Effector memory CD8-positive, alpha-beta T cell (primary cell): ENCODE data around the gene CALR.

Experiments
- ATAC-seq: fragments of 150-1000 bp; cut with Tn5 transposase; replicated peaks from 2 replicates; pipeline ENCODE4 v1.10.0; 2021; ENCODE audit warnings: mild to moderate bottlenecking, moderate library complexity
- DNase-seq, 3 experiments: peaks; one replicate each; pipeline ENCODE4 v3.0.0; 2021
- H3K27ac Mint-ChIP-seq, 2 donors: one replicate each; pipeline ENCODE4 v1.8.0; 2022; ENCODE audit warnings: mild to moderate bottlenecking in 2 of 2, mixed read lengths in 2 of 2, moderate library complexity in 2 of 2
- H3K27me3 Mint-ChIP-seq, 2 donors: one replicate each; pipeline ENCODE4 v1.8.0; 2022; ENCODE audit warnings: mixed read lengths in 2 of 2
- H3K36me3 Mint-ChIP-seq: one replicate; pipeline ENCODE4 v1.8.0; 2022; ENCODE audit warnings: mild to moderate bottlenecking, moderate library complexity, mixed read lengths; ENCODE audit not compliant: insufficient read depth
- H3K4me1 Mint-ChIP-seq, 2 donors: one replicate each; pipeline ENCODE4 v1.8.0; 2022; ENCODE audit warnings: low read depth in 2 of 2, mixed read lengths in 2 of 2
- H3K4me3 Mint-ChIP-seq, 2 donors: one replicate each; pipeline ENCODE4 v1.8.0; 2022; ENCODE audit warnings: mild to moderate bottlenecking in 2 of 2, mixed read lengths in 2 of 2, moderate library complexity in 2 of 2
- H3K9me3 Mint-ChIP-seq, 2 donors: one replicate each; pipeline ENCODE4 v1.8.0; 2022; ENCODE audit warnings: mixed read lengths in 2 of 2

Gene CALR

DNA sequence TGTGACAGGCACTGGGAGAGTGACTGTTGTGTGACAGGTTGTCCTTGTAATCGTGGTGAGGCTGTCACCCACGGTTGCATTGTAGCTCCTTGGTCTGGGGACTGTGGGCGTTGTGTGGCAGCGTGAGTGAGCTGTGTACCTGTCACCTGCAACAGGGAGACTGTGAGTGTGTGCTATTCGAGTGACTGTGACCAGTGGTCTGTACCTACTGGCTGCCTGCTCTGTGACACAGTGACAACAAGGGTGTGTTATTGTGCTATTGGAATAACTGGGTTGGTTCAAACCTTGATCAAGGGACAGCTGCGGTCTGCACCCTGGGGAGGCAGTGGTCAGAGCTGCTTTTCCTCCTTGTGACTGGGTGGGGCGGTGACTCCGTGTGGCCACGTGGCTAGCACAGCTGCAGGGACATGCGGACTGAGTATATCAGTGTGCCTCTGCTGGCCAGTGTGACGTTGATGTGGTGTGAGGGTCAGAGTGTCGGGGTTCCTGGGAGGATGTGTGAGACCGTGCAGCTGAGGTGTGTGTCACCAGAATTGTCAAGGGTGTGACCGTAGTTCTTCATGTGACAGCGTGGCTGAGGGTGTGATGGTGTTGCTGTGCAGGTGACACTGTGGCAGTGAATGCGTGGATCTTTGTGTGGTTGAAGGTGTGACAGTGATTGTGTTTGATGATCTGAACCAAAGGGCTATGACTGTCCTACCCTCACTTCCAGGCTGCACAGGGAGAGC, 46.8 kb downstream of the CALR start:
- ATAC-seq: peak; percentile 75
- Mint-ChIP-seq H3K27ac (peak overlapping the region in 1 of 2 donors; percentile 65), H3K27me3 (peaks cover 0 to 9% of the 10 kb centered on the region in 2 donors), H3K4me3 (peak overlapping the region in 1 of 2 donors; percentile 2), H3K9me3 (no peaks in the 10 kb centered on the region), H3K4me1 (peaks cover 9% of the 10 kb centered on the region in 2 donors), H3K36me3 (no peaks in the 10 kb centered on the region)
- peak; percentile 42 to 53 (median 46) for DNase-seq

GRCh38 chr19:12986726-12987125, 48.3 kb downstream of the CALR start:
- DNase-seq (no peak), ATAC-seq (no peak)
- Mint-ChIP-seq H3K36me3 (no peaks in the 10 kb centered on the region), H3K27me3 (peaks cover 0 to 9% of the 10 kb centered on the region in 2 donors), H3K9me3 (no peaks in the 10 kb centered on the region), H3K4me3 (no peak overlapping the region), H3K27ac (no peak overlapping the region), H3K4me1 (peaks cover 9% of the 10 kb centered on the region in 2 donors)

GRCh38 chr19:12987190-12987589, 48.8 kb downstream of the CALR start:
- no peaks in the 10 kb centered on the region for H3K9me3 Mint-ChIP-seq
- no peak for DNase-seq
- ATAC-seq: no peak
- H3K27ac Mint-ChIP-seq: no peak overlapping the region
- no peak overlapping the region for H3K4me3 Mint-ChIP-seq
- peaks cover 0 to 9% of the 10 kb centered on the region in 2 donors for H3K27me3 Mint-ChIP-seq
- no peaks in the 10 kb centered on the region for H3K36me3 Mint-ChIP-seq
- peaks cover 9% of the 10 kb centered on the region in 2 donors for H3K4me1 Mint-ChIP-seq

DNA sequence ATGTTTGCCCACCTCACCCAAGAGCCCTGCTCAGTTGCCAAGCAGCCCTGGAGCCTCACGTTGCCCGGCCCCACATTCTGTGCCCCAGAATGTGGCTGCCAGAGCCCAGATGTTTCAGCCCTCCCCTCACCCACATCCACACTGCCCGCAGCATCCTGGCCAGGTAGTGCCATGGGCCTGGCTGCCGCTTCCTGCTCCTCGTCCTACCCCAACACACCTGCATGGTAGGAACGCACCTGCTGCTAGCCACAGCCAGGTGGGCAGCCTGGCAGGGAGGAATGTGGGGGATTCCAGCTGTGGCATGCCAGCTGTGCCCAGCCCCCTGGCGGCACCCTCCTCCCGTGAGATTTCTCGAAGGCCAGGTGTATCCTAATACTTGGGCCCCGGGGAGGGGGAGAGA, 49.4 kb downstream of the CALR start:
- DNase-seq (no peak), ATAC-seq (no peak)
- H3K27me3 Mint-ChIP-seq: peaks cover 0 to 9% of the 10 kb centered on the region in 2 donors
- no peak overlapping the region for H3K27ac Mint-ChIP-seq
- H3K9me3 Mint-ChIP-seq: no peaks in the 10 kb centered on the region
- no peaks in the 10 kb centered on the region for H3K36me3 Mint-ChIP-seq
- no peak overlapping the region for H3K4me3 Mint-ChIP-seq
- H3K4me1 Mint-ChIP-seq: peaks cover 9% of the 10 kb centered on the region in 2 donors

GRCh38 chr19:12990431-12990830, 52.0 kb downstream of the CALR start:
- Mint-ChIP-seq H3K27me3 (peaks cover 0 to 26% of the 10 kb centered on the region in 2 donors), H3K9me3 (no peaks in the 10 kb centered on the region)

GRCh38 chr19:12990853-12991252, 52.4 kb downstream of the CALR start:
- H3K27me3 Mint-ChIP-seq: peaks cover 0 to 26% of the 10 kb centered on the region in 2 donors
- H3K4me1 Mint-ChIP-seq: peaks cover 5 to 7% of the 10 kb centered on the region in 2 donors
- DNase-seq (no peak), ATAC-seq (no peak)
- no peaks in the 10 kb centered on the region for H3K9me3 Mint-ChIP-seq
- H3K4me3 Mint-ChIP-seq: no peak overlapping the region
- peaks cover 10% of the 10 kb centered on the region for H3K36me3 Mint-ChIP-seq
- H3K27ac Mint-ChIP-seq: no peak overlapping the region

More at GRCh38 chr19:12990431-12990830, 52.0 kb downstream of the CALR start:
- peaks cover 8% of the 10 kb centered on the region for H3K36me3 Mint-ChIP-seq
- H3K27ac Mint-ChIP-seq: no peak overlapping the region
- H3K4me3 Mint-ChIP-seq: no peak overlapping the region
- ATAC-seq: no peak
- H3K4me1 Mint-ChIP-seq: peaks cover 8 to 9% of the 10 kb centered on the region in 2 donors
- DNase-seq: no peak

DNA sequence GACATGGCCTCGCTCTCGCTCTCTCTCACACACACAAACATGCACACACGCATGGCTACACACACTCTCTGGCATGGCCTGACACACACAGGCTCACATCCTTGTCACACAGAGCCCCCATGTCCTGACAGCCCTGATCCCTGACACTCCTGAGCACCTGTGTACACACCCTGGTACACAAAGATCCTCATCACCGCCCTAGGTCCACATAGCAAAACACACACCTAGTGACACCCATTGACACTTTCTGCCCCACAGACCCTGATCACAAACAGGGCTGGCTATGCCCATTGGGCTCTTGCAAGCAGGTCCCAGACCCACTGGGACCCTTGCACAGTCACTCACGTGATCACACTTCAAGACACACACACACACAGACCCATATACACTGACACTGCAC, 52.9 kb downstream of the CALR start:
- no peak overlapping the region for H3K27ac Mint-ChIP-seq
- H3K9me3 Mint-ChIP-seq: no peaks in the 10 kb centered on the region
- peaks cover 13% of the 10 kb centered on the region for H3K36me3 Mint-ChIP-seq
- H3K4me3 Mint-ChIP-seq: no peak overlapping the region
- DNase-seq (no peak), ATAC-seq (no peak)
- peaks cover 0 to 26% of the 10 kb centered on the region in 2 donors for H3K27me3 Mint-ChIP-seq
- peaks cover 5 to 9% of the 10 kb centered on the region in 2 donors for H3K4me1 Mint-ChIP-seq

DNA sequence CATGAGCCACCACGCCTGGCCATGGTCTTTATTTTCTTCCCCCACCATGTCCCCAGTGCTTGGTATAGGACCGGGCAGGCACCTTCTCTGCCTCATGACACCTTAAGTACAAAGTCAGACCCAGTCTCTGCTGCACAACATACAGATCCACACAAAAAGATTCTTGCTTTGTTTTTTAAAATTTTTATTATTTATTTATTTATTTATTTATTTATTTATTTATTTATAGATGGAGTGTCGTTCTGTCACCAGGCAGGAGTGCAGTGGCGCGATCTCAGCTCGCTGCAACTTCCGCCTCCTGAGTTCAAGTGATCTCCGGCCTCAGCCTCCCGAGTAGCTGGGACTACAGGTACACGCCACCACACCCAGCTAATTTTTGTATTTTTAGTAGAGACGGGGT, 54.3 kb downstream of the CALR start:
- Mint-ChIP-seq H3K27me3 (peaks cover 0 to 28% of the 10 kb centered on the region in 2 donors), H3K36me3 (peaks cover 13% of the 10 kb centered on the region), H3K9me3 (no peaks in the 10 kb centered on the region), H3K4me3 (no peak overlapping the region), H3K27ac (no peak overlapping the region), H3K4me1 (peaks cover 5 to 9% of the 10 kb centered on the region in 2 donors)
- ATAC-seq (no peak), DNase-seq (no peak)

GRCh38 chr19:12993562-12993961, 55.2 kb downstream of the CALR start:
- ATAC-seq: no peak
- DNase-seq: no peak

More at GRCh38 chr19:12993562-12993961, 55.2 kb downstream of the CALR start:
- Mint-ChIP-seq H3K27ac (no peak overlapping the region), H3K36me3 (peaks cover 13% of the 10 kb centered on the region), H3K4me3 (peak overlapping the region in 1 of 2 donors; percentile 84), H3K4me1 (peaks cover 5 to 9% of the 10 kb centered on the region in 2 donors), H3K27me3 (peaks cover 0 to 36% of the 10 kb centered on the region in 2 donors), H3K9me3 (no peaks in the 10 kb centered on the region)
